AG20443 (cell line): Measurements from ENCODE around the gene HIPK2.
"Not testable (repeated sequence)": the region's sequence is repeated elsewhere in the genome, so short reads cannot be mapped to it uniquely, and the experiment has no call there.

ENCODE experiments used
- DNase-seq: peaks from one replicate; pipeline ENCODE4 v3.0.0; 2012; ENCODE audit warnings: low spot score, mixed read lengths

Gene HIPK2

DNA sequence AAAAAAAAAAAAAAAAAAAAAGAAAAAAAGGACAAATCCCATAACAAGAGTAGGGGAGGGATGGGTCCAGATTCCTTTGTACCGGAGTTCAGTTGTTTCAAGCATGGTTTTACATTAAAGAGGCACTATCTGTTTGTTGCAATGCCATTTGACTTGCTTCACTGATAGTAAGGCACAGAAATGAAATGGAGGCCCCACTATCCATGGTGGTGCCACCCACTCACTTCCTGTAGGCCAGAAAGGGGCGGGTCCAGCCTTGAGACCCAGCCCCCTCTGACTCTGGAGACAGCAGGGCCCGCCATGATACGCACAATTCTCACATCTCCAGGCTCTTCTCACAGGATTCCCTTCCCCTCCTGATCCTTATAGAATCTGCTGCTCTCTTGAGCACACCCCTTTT, 154.3 kb downstream of the HIPK2 start:
- no peak for DNase-seq

DNA sequence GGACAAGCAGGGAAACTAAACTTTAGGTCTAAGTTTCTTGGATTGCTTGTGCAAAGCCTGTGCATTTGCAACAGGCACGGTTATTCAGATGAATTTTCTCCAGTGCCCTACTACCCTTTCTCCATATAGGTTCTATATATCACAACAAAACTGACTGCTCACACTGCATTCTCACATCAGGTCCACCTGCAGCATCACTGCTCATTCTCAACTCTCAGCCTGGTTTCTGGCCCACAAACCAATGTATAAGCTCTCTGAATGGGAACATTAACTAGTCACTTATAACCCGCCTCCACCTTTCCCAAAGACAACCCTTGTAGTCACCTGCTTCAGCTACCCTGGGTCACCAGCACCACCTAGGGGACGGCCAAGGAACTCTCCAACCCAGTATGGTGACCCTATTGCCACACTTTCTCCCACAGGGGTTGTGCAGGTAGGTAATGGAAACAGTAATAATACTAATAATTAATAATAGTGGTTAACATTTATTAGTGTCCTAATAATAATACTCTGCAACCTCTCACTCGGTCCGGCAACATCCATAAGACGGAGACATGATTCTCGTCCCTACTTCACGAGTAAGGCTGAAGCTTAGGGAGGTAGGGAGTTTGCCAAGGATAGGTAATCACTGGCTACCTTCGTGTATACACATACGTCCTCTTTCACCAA, 157.0 kb downstream of the HIPK2 start:
- peak; percentile 62 for DNase-seq

DNA sequence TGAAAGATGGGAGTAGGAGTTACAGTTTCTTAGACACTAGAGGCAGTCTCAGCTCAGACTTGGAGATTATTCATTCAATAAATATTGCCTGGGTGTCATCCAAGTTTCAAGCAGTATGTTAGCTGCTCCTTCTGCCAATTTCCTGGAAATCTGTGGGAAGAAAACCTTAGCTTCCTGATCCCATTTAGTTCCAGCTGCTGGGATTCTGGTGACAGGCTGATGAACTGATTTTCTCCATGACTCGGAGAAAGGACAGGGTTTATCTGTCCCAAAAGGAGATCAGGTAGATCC, 158.5 kb downstream of the HIPK2 start:
- DNase-seq: peak; percentile 84

DNA sequence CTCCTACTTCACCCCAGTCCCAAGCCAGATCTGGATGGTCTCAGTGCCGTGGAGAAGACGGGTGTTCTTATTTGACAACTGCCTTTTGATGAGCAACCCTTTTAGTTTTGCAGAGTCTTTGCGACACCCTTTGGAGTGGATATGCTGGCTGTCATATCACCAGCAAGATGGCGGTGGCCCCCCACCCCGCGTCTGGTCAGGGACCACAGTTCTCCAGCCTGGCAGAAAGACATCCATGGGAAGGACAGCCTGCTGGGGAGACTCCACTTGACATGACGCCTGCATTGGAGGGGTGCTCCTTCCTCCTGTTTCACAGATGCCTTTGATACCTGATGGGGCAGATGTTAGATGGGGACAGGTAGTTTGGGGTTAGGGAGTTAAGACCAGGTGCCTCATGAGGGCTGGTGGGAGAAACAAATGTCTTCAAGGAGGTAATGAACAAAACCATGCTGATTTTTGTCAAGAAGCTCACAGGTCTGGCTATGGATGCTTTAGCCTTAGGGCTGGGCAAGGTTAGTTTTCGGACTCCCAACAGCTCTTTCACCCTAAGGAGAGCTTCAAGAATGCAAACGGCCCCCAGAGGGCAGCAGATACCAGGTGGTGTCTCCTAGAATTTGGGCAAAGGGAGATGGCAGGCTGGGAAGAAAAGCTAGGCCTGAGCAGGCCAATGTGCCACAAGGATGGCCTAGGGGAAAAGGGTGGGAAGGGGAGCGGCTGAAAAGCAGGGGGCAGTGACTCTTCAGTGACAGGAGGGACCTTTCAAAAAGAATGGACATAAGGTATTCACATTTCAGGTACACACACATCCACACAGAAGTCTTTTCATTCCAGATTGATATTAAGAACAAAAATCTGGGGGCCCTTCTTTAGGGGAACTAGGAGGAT, 159.1 kb downstream of the HIPK2 start:
- DNase-seq: peak; percentile 71

DNA sequence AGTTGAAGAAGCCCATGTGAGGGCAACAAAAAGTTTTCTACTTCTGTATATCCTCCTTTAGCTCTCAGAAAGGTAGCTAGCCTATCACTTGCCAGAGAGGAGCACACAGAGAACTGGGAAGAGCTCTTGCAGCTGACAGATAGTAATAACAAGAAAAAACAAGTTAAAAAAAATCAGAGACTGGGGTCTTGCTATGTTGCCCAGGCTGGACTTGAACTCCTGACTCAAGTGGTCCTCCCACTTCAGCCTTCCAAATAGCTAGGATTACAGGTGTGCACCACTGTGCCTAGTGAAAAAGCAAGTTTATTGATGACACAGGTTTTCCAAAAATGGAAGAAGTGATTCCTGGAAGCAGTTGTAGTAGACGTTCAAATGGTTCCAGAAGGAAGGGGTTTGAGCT, 160.7 kb downstream of the HIPK2 start:
- no peak for DNase-seq

DNA sequence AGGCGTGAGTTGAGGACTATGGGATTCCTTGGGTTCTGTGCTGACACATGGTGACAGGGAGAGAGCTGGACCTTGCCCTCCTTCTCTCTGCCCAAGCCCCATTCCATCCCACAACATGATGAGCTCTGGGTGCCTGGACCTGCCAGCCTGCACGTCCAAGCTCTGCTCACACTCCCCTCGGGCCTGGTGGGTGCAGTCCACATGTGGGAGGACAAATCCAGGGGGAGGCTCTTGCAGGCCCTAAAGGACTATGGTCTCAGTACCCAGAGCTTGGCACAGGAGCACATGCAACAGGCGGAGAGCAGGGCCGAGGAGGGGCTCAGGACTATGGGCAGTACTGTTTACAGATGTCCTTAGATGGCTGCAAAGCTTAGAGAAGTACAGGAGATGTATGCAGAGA, 162.9 kb downstream of the HIPK2 start:
- DNase-seq: no peak

DNA sequence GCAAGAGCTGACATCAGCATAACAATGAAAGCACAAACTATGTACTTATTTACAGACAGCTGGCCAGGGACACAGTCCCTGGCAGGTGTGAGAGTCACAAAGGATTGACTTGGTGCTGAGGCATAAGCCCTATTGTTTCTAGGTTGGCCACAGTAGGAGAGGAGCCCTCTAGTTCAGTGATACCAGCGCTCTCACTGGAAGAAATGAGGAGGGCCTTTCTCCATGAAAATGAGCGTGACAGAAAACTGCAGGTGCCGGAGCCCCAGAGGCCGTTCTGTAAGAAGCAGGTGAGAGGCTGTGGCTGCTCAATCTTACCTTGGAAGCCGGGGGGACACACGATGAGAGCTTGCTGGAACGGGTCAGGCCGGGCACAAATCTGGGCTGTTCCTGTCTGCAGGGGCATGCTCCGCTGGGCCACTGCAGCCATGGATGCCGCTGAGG, 163.8 kb downstream of the HIPK2 start:
- DNase-seq: no peak

DNA sequence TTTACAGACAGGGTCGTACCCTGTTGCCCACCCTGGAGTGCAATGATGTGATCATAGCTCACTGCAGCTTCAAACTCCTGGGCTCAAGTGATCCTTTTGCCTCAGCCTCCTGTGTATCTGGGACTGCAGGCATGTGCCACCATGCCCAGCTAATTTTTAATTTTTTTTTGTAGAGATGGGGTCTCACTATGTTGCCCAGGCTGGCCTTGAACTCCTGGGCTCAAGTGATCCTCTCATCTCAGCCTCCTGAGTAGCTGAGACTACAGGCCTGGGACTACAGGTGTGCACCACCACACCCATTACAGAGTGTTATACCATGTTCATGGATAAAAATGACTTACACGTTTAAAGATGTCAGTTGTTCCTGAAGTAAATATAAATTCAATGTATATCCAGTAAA, 166.2 kb downstream of the HIPK2 start:
- DNase-seq: not testable (repeated sequence)

DNA sequence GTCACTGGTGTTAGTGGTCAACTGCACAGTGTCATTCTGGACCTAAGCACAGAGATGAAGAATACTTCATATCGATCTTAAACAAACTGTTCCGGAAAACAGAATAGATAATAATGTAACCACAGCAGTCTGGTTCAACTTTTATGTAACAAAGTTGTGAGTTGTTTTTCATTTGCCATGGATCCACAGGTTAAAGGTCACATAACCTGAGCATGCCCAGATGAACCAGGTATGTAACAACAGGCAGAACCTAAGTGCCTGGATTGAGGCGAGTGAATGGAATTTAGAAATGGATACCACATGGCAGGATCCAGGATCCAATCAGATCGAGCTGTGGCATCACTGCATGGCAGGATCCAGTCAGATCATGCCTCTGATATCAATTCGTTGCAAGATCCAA, 167.2 kb downstream of the HIPK2 start:
- no peak for DNase-seq

DNA sequence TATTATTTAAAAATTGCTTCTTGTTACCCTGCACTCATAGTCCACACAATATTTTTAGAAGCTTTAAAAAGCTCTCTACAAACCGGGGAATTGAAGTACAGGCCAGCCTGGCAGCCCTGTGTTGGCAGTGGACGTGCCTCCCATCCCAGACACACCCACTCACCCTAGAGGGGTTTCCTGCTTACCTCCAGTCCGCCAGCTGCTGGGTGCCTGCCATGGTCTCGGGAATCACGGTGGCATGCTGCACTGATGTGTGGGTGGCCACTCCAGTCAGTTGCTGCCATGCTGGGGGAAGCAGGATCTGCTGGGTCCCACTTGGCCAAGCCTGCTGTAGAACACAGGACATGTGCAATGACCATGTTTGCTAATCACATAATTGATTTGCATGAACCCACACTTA, 173.9 kb downstream of the HIPK2 start:
- DNase-seq: no peak

DNA sequence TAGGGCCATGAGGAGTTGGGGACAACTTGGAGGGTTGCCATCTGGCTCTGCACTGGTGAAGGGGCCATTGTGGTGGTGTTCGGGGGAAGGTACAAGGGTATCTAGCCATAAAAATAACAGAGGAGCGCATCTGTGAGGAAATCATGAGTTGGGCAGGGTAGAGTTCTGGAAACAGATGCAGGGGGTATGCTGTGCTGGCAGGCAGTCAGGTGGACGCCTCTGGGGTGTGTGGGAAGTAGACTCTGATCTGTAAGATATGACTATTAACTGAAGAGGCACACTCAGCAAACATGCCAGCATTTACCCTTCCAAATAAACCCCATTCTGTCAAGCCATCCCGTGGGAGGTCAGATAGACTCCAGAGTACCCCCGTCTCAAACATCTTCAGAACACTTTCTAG, 174.5 kb downstream of the HIPK2 start:
- DNase-seq: no peak

DNA sequence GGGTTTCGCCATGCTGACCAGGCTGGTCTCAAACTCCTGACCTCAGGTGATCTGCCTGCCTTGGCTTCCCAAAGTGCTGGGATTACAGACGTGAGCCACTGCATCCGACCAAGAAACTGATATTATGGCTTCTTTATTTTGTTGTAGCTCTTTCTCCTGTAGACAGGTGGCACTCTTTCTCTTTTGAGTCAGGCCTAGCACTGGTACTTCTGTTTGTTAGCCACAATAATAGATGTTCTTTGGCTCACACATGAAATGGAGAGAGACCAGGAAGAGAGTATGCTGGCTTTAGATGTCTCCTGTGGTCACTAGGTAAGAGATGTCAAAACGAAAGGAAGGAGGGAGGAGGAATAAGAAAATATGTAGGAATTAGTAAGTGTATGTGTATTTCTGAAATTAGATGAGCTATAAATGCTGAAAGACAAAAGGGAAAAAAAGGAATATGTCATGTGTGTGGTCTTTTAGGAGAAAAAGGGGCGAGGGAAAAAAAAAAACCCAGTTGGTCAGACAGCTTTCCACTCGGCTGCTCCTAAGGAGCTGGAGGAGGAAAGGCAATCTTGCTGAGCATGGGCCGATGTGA, 175.6 kb downstream of the HIPK2 start:
- peak; percentile 45 for DNase-seq

DNA sequence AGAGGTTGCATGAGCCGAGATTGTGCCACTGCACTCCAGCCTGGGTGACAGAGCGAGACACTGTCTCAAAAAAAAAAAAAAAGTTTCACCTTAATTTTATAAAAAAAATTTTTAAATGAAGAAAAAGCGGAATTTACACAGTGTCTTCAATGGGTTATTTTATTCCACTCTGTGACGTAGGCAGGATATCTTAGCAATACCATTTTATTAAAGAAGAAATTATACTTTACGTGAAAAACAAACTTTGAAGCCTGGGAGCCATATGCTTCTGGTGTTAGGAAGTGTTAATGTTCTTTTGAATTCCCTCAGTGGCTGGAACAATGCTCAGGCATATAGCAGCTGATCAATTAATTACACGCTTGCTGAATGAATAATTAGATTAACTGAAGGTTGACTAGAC, 176.6 kb downstream of the HIPK2 start:
- DNase-seq: no peak

DNA sequence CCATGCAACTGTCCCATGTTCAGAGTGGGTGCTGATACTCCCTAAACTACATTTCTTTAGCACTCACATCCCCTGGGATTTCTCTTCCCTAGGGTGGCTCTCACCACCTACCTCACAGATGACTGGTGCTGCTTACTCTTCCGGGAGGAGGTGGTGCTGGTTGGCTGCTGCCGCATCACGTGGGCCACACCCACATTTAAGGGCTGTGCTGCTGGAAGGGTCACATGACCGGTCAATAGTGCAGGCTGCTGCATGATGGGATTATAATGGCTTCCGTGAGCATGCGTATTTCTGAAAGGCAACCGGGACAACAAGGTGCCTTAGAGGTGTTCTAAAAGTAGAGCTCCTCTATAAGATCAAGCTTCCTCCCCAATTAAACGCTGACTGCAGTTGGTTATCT, 177.5 kb downstream of the HIPK2 start:
- no peak for DNase-seq

DNA sequence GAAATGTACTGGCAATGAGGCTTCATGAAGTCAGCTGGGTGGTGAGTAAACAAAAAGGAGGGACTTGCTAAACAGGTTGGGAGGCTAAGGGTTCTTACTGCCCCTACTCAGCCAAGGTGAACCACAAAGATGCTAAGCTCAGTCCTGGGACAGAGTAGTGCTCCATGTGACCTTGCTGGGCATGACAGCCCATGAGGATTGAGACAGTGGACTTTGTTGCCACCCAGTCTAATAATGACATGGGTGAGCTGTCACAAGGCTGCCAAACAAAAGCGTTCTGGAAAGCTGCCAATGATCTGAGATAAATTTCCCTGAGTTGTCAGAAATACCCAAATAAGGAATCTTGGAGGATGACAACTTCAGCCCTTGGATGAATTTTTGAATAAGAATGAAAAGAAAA, 179.2 kb downstream of the HIPK2 start:
- DNase-seq: no peak

DNA sequence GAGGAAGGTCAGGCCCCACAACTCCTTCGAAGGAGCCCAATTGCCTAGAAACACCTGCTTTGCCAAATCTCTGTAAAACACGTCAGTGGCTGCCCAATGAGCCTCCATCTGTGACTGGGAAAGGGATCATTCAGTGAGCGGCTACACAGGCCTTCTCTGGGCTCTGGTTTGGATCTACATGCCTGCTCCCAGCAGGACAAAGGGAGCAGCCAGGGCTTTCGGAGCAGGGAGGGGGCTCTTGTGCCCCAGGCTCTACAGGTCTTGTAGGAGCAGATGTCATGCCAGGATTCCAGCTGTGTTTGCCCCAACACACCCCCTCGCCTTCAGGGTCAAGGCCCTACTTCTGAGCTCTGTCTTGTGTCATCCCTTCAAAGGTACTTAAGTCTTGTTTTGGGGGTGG, 180.8 kb downstream of the HIPK2 start:
- no peak for DNase-seq

DNA sequence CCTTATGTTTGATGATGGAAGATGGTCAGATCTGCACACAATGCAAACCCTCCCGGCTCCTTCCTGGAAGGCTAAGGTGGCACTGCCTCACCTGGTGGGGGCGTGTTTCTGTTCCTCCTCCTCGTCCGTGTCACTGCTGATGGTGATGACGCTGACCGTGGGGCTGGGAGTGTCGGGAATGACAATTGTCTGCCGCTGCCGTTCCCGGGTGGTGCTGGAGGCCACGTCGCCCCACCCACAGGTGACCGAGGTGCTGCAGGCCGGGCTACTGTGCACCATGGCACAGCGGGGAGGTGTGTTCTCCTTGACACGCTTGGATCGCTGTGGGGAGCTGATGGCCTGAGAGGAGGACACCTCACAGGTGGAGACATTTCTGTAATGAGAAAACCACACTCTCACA, 181.2 kb downstream of the HIPK2 start:
- no peak for DNase-seq

DNA sequence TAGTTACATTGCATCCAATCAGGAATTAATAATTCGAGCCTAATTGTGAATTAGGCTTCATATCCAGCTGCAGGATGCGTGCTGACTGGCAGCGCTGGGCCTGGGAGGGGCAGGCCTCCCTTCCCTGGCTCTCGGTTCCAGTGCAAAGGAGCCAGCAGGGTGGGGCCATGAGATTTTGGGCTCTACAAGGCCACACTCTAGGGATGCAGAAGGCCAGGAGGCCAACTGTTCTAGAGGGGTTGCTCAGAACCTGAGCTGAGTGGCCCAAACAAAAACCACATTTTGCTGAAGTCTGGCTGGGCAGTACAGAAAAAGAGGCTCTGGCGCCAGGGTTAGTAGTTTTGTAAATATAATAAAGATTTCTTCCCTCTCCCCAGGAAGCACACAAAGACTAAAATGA, 182.0 kb downstream of the HIPK2 start:
- DNase-seq: no peak

DNA sequence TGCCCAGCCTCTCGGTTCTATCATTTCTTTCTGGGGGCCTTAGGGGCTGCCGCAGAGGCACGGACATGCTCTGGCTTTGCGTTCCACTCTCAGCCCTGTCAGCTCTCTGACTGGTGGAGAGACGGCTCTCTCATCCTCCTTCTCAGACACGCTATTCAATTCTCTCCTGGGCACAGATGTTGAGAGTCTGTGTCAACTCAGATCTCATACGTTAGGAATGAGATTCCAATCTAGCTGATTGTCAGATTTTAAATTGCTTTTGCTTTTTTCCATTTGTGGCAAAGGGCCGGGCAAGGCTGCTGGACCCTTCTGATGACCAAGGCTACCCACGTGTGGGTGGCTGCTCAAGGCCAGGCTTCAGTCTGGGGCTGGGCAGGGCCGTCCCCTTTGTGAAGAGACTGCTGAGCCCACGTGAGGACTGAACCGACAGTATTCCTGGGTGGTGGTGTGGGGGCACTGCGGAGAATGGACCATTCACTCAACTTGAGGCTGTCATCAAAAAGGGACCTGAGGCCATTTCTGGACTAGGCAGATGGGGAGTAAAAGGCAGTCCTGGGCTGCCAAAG, 182.8 kb downstream of the HIPK2 start:
- peak; percentile 59 for DNase-seq

DNA sequence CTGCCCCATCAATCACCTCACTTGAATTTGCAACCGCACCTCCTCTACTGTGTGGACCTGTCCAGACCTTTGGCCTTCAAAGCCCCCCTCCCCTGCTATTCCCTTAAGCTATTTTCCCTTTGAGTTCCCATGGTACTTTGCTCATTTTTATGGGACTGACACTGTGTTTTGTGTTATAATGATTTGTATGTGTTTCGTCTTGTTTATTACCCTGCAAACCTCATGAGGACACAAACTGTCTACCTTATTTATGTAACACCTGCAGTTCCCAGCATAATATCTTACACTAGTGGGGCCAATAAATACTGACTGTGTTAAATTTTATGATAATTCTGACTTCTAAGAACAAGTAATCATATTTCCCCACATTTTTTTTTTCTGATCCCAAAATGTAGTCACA, 183.7 kb downstream of the HIPK2 start:
- no peak for DNase-seq

DNA sequence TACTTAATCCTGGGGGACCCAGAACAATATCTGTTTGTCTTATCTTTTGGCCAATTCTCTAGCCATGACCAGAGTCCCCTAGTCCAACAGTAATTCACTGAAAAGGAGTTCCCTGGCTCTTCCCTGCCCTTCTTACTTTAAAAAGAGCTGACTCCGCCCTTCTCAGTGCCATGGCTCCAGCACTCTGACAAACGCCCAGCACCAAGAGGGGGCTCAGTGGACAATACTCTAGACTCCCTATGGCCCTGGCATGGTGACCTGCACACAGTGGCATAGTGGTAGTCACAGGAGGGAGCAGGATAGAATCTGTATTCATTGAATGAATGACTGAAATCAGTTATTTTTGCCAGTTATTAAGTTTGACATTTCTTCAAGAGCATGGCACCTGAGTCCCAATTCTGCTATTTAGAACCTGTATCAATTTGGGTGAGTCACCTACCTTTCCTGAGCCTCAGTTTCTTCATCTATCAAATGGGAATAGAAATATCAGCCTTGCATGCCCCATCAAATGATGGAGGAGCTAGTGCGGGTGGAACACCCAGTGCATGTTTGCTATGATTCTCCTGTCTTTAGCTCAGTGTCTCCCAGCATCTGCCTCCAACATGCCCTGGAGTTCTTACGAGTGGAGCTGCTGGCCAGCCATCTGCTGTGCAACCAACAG, 184.9 kb downstream of the HIPK2 start:
- DNase-seq: no peak

DNA sequence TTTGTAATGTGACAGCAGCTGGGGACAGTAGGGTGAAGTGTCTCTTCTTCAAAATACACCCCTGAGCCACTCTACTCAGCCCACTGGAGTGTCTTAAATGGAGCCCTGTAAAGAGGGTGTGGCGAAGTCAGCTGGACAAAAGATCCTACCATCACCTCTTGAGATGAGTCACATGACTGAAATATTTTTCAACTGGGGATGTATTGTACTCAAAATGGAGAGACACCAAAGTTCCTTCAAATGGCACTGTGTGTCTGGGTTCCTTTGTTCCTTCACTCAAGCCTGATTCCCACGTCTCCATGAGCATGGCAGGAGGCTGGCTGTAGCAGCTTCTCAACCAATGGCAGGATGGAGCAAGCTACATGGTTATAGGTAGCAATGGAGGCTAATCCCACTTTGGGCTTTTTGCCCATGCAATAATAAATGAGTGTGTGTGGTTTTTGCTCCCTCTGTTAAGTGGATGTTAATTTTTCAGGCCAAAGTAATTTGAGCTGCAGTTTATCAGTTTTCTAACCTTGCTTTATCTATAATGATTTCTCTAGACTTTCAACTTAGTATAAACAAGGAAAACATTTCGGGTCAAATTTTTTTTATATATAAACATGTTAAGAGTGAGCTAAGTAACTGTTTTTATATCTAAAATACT, 186.1 kb downstream of the HIPK2 start:
- DNase-seq: no peak
